ENCODE results near the gene PPFIA4.

PPFIA4 gene

GRCh38 chr1:203081465-203082230 lies 55.4 kb downstream of the PPFIA4 start:
- Histone ChIP-seq H3K18ac (ENCODE audit: low read length) (no peak overlapping the region), H2BK5ac (ENCODE audit: low read length) (no peak overlapping the region), H3K4ac (ENCODE audit: low read length) (no peak overlapping the region), H3K4me3 (ENCODE audit: low read length in 2 of 2) (no peak overlapping the region), H2AK5ac (ENCODE audit: low read depth, low read length) (no peak overlapping the region), H3K14ac (ENCODE audit: low read length) (no peak overlapping the region), H2BK120ac (ENCODE audit: low read depth, low read length) (no peak overlapping the region), H4K8ac (ENCODE audit: low read depth, low read length) (no peak overlapping the region), H3K4me1 (ENCODE audit: control insufficient read depth in 2 of 2, insufficient read depth in 1 of 2, low read depth in 1 of 2, low read length in 2 of 2) (peaks cover 0 to 4% of the 10 kb centered on the region in 2 donors), H3K36me3 (replicated peaks in 1 of 2; ENCODE audit: control insufficient read depth in 2 of 2, insufficient read depth in 2 of 2, low read length in 2 of 2) (no peaks in the 10 kb centered on the region), H3K27ac (replicated peaks; ENCODE audit: low read length) (no peak overlapping the region), H3K23ac (ENCODE audit: low read depth, low read length, poor library complexity) (no peak overlapping the region), H3K9me3 (replicated peaks in 1 of 2; ENCODE audit: control insufficient read depth in 2 of 2, insufficient read depth in 1 of 2, low read depth in 1 of 2, low read length in 2 of 2) (no peaks in the 10 kb centered on the region), H2BK12ac (ENCODE audit: low read length) (no peak overlapping the region), H3K27me3 (ENCODE audit: control insufficient read depth in 3 of 3, insufficient read depth in 3 of 3, low read depth in 1 of 3, low read length in 3 of 3) (peaks cover 0 to 53% (median 11%) of the 10 kb centered on the region in 3 experiments), H4K91ac (ENCODE audit: low read depth, low read length, poor library complexity) (no peak overlapping the region), H3K4me2 (ENCODE audit: insufficient read depth, low read length, poor library complexity, severe bottlenecking) (no peak overlapping the region), H3K9ac (ENCODE audit: low read depth, low read length, poor library complexity) (no peak overlapping the region), H3K79me1 (ENCODE audit: low read depth, low read length) (no peaks in the 10 kb centered on the region), H2AFZ (ENCODE audit: low read length) (peak overlapping the region; percentile 18), H2BK15ac (ENCODE audit: low read length) (no peak overlapping the region)
- no CpG with 5 or more reads among the region's 9 CpGs for WGBS, 2 donors (ENCODE audit: extremely low coverage in 2 of 2, insufficient read length in 2 of 2, insufficient replicate concordance in 1 of 2)
- DNase-seq (ENCODE audit: low spot score) = no peak

- Histone ChIP-seq H3K23ac (ENCODE audit: low read depth, low read length, poor library complexity) (no peak overlapping the region), H3K18ac (ENCODE audit: low read length) (no peak overlapping the region), H2BK120ac (ENCODE audit: low read depth, low read length) (no peak overlapping the region)
Measured at GRCh38 chr1:203082231-203082505, 55.9 kb downstream of the PPFIA4 start.

GRCh38 chr1:203082571-203083462 lies 56.5 kb downstream of the PPFIA4 start:
- Histone ChIP-seq H3K23ac (ENCODE audit: low read depth, low read length, poor library complexity) (peak overlapping the region; percentile 69), H3K36me3 (replicated peaks in 1 of 2; ENCODE audit: control insufficient read depth in 2 of 2, insufficient read depth in 2 of 2, low read length in 2 of 2) (no peaks in the 10 kb centered on the region), H2AK5ac (ENCODE audit: low read depth, low read length) (no peak overlapping the region), H3K14ac (ENCODE audit: low read length) (no peak overlapping the region), H4K91ac (ENCODE audit: low read depth, low read length, poor library complexity) (no peak overlapping the region), H4K8ac (ENCODE audit: low read depth, low read length) (no peak overlapping the region), H2AFZ (ENCODE audit: low read length) (no peak overlapping the region), H3K9me3 (replicated peaks in 1 of 2; ENCODE audit: control insufficient read depth in 2 of 2, insufficient read depth in 1 of 2, low read depth in 1 of 2, low read length in 2 of 2) (no peaks in the 10 kb centered on the region), H2BK5ac (ENCODE audit: low read length) (peak overlapping the region; percentile 11), H3K9ac (ENCODE audit: low read depth, low read length, poor library complexity) (no peak overlapping the region), H3K4me1 (ENCODE audit: control insufficient read depth in 2 of 2, insufficient read depth in 1 of 2, low read depth in 1 of 2, low read length in 2 of 2) (peaks cover 0 to 6% of the 10 kb centered on the region in 2 donors), H3K4me2 (ENCODE audit: insufficient read depth, low read length, poor library complexity, severe bottlenecking) (no peak overlapping the region), H3K4ac (ENCODE audit: low read length) (no peak overlapping the region), H3K4me3 (ENCODE audit: low read length in 2 of 2) (no peak overlapping the region), H2BK12ac (ENCODE audit: low read length) (no peak overlapping the region), H2BK15ac (ENCODE audit: low read length) (peak overlapping the region; percentile 21), H3K27ac (replicated peaks; ENCODE audit: low read length) (no peak overlapping the region), H2BK120ac (ENCODE audit: low read depth, low read length) (no peak overlapping the region), H3K18ac (ENCODE audit: low read length) (peak overlapping the region; percentile 58), H3K27me3 (ENCODE audit: control insufficient read depth in 3 of 3, insufficient read depth in 3 of 3, low read depth in 1 of 3, low read length in 3 of 3) (peaks cover 0 to 41% (median 2%) of the 10 kb centered on the region in 3 experiments), H3K79me1 (ENCODE audit: low read depth, low read length) (no peaks in the 10 kb centered on the region)
- no CpG with 5 or more reads among the region's 11 CpGs for WGBS, 2 donors (ENCODE audit: extremely low coverage in 2 of 2, insufficient read length in 2 of 2, insufficient replicate concordance in 1 of 2)
- no peak for DNase-seq (ENCODE audit: low spot score)

More at GRCh38 chr1:203082231-203082505, 55.9 kb downstream of the PPFIA4 start:
- Histone ChIP-seq H3K27ac (replicated peaks; ENCODE audit: low read length) (no peak overlapping the region), H3K4me3 (ENCODE audit: low read length in 2 of 2) (no peak overlapping the region), H4K91ac (ENCODE audit: low read depth, low read length, poor library complexity) (no peak overlapping the region), H3K27me3 (ENCODE audit: control insufficient read depth in 3 of 3, insufficient read depth in 3 of 3, low read depth in 1 of 3, low read length in 3 of 3) (peaks cover 0 to 48% (median 6%) of the 10 kb centered on the region in 3 experiments), H3K9me3 (replicated peaks in 1 of 2; ENCODE audit: control insufficient read depth in 2 of 2, insufficient read depth in 1 of 2, low read depth in 1 of 2, low read length in 2 of 2) (no peaks in the 10 kb centered on the region), H3K4ac (ENCODE audit: low read length) (no peak overlapping the region), H2AK5ac (ENCODE audit: low read depth, low read length) (no peak overlapping the region), H2AFZ (ENCODE audit: low read length) (peak overlapping the region; percentile 18), H3K4me1 (ENCODE audit: control insufficient read depth in 2 of 2, insufficient read depth in 1 of 2, low read depth in 1 of 2, low read length in 2 of 2) (peaks cover 0 to 4% of the 10 kb centered on the region in 2 donors), H2BK5ac (ENCODE audit: low read length) (no peak overlapping the region), H2BK12ac (ENCODE audit: low read length) (no peak overlapping the region), H3K9ac (ENCODE audit: low read depth, low read length, poor library complexity) (no peak overlapping the region), H3K14ac (ENCODE audit: low read length) (no peak overlapping the region), H4K8ac (ENCODE audit: low read depth, low read length) (no peak overlapping the region), H2BK15ac (ENCODE audit: low read length) (no peak overlapping the region), H3K79me1 (ENCODE audit: low read depth, low read length) (no peaks in the 10 kb centered on the region), H3K36me3 (replicated peaks in 1 of 2; ENCODE audit: control insufficient read depth in 2 of 2, insufficient read depth in 2 of 2, low read length in 2 of 2) (no peaks in the 10 kb centered on the region), H3K4me2 (ENCODE audit: insufficient read depth, low read length, poor library complexity, severe bottlenecking) (no peak overlapping the region)
- no peak for DNase-seq (ENCODE audit: low spot score)
- no CpG with 5 or more reads among the region's 3 CpGs for WGBS, 2 donors (ENCODE audit: extremely low coverage in 2 of 2, insufficient read length in 2 of 2, insufficient replicate concordance in 1 of 2)

- Histone ChIP-seq H3K18ac (ENCODE audit: low read length) (no peak overlapping the region), H3K9ac (ENCODE audit: low read depth, low read length, poor library complexity) (no peak overlapping the region), H3K4me1 (ENCODE audit: control insufficient read depth in 2 of 2, insufficient read depth in 1 of 2, low read depth in 1 of 2, low read length in 2 of 2) (peaks cover 0 to 6% of the 10 kb centered on the region in 2 donors), H3K27ac (replicated peaks; ENCODE audit: low read length) (no peak overlapping the region), H4K91ac (ENCODE audit: low read depth, low read length, poor library complexity) (no peak overlapping the region), H2BK5ac (ENCODE audit: low read length) (no peak overlapping the region), H3K4me3 (ENCODE audit: low read length in 2 of 2) (no peak overlapping the region), H3K9me3 (replicated peaks in 1 of 2; ENCODE audit: control insufficient read depth in 2 of 2, insufficient read depth in 1 of 2, low read depth in 1 of 2, low read length in 2 of 2) (no peaks in the 10 kb centered on the region), H3K14ac (ENCODE audit: low read length) (peak overlapping the region; percentile 72), H2BK15ac (ENCODE audit: low read length) (no peak overlapping the region), H3K23ac (ENCODE audit: low read depth, low read length, poor library complexity) (peak overlapping the region; percentile 70), H3K4ac (ENCODE audit: low read length) (no peak overlapping the region), H3K79me1 (ENCODE audit: low read depth, low read length) (no peaks in the 10 kb centered on the region), H2AFZ (ENCODE audit: low read length) (no peak overlapping the region), H4K8ac (ENCODE audit: low read depth, low read length) (no peak overlapping the region), H2AK5ac (ENCODE audit: low read depth, low read length) (peak overlapping the region; percentile 54), H2BK12ac (ENCODE audit: low read length) (no peak overlapping the region), H3K27me3 (ENCODE audit: control insufficient read depth in 3 of 3, insufficient read depth in 3 of 3, low read depth in 1 of 3, low read length in 3 of 3) (peaks cover 0 to 37% (median 2%) of the 10 kb centered on the region in 3 experiments), H3K36me3 (replicated peaks in 1 of 2; ENCODE audit: control insufficient read depth in 2 of 2, insufficient read depth in 2 of 2, low read length in 2 of 2) (no peaks in the 10 kb centered on the region), H3K4me2 (ENCODE audit: insufficient read depth, low read length, poor library complexity, severe bottlenecking) (no peak overlapping the region), H2BK120ac (ENCODE audit: low read depth, low read length) (no peak overlapping the region)
- WGBS, 2 donors (ENCODE audit: extremely low coverage in 2 of 2, insufficient read length in 2 of 2, insufficient replicate concordance in 1 of 2) = no CpG with 5 or more reads among the region's 11 CpGs
- DNase-seq (ENCODE audit: low spot score) = no peak
Measured at GRCh38 chr1:203083463-203083921, 57.2 kb downstream of the PPFIA4 start.

Data from neuronal stem cell (in vitro differentiated cells).